Nephron progenitor cell (in vitro differentiated cells): Measurements from ENCODE around the gene RNF2.
"Not testable (repeated sequence)": the region's sequence is repeated elsewhere in the genome, so short reads cannot be mapped to it uniquely, and the experiment has no call there.

Experiments
- DNase-seq: peaks from one replicate; pipeline ENCODE4 v3.0.0; 2021
- H3K27ac Mint-ChIP-seq: 2 replicates; pipeline ENCODE4 v1.8.0; 2021; ENCODE audit warnings: mild to moderate bottlenecking, moderate library complexity, mixed read lengths
- H3K27me3 Mint-ChIP-seq: 2 replicates; pipeline ENCODE4 v1.8.0; 2021; ENCODE audit warnings: mild to moderate bottlenecking, low read depth, mixed read lengths; ENCODE audit not compliant: poor library complexity
- H3K36me3 Mint-ChIP-seq: 2 replicates; pipeline ENCODE4 v1.8.0; 2021; ENCODE audit warnings: low read depth, mixed read lengths
- H3K4me1 Mint-ChIP-seq: 2 replicates; pipeline ENCODE4 v1.8.0; 2021; ENCODE audit warnings: mixed read lengths
- H3K4me3 Mint-ChIP-seq: 2 replicates; pipeline ENCODE4 v1.8.0; 2021; ENCODE audit warnings: mild to moderate bottlenecking, moderate library complexity, mixed read lengths
- H3K9me3 Mint-ChIP-seq: 2 replicates; pipeline ENCODE4 v1.8.0; 2021; ENCODE audit warnings: mild to moderate bottlenecking, moderate library complexity, mixed read lengths
- CTCF ChIP-seq: fragments of 200-600 bp; sonication (generic); IDR thresholded peaks from 2 replicates; pipeline ENCODE4 v1.5.0; 2021; ENCODE audit warnings: antibody characterized with exemption

RNF2 gene

GRCh38 chr1:185063719-185064118, 18.4 kb downstream of the RNF2 start:
- H3K27ac Mint-ChIP-seq = no peak overlapping the region
- peaks cover 12% of the 10 kb centered on the region for H3K4me1 Mint-ChIP-seq
- H3K27me3 Mint-ChIP-seq = no peaks in the 10 kb centered on the region
- peaks cover 69% of the 10 kb centered on the region for H3K9me3 Mint-ChIP-seq
- H3K4me3 Mint-ChIP-seq = no peak overlapping the region
- DNase-seq = no peak
- TF ChIP-seq CTCF = no peak
- peaks cover 90% of the 10 kb centered on the region for H3K36me3 Mint-ChIP-seq

GRCh38 chr1:185065006-185065405, 19.6 kb downstream of the RNF2 start:
- H3K27me3 Mint-ChIP-seq, DNase-seq: not testable (repeated sequence)
- peaks cover 70% of the 10 kb centered on the region for H3K9me3 Mint-ChIP-seq

GRCh38 chr1:185066181-185066580, 20.8 kb downstream of the RNF2 start:
- Mint-ChIP-seq H3K9me3 (peaks cover 70% of the 10 kb centered on the region), H3K4me3 (no peak overlapping the region), H3K36me3 (peaks cover 91% of the 10 kb centered on the region), H3K27me3 (no peaks in the 10 kb centered on the region), H3K27ac (no peak overlapping the region), H3K4me1 (peaks cover 12% of the 10 kb centered on the region)
- TF ChIP-seq CTCF = no peak
- DNase-seq = no peak

More at GRCh38 chr1:185065006-185065405, 19.6 kb downstream of the RNF2 start:
- Mint-ChIP-seq H3K4me1 (peaks cover 12% of the 10 kb centered on the region), H3K36me3 (peaks cover 89% of the 10 kb centered on the region)
- not testable (repeated sequence) for H3K4me3 Mint-ChIP-seq, H3K27ac Mint-ChIP-seq

GRCh38 chr1:185068341-185068740, 23.0 kb downstream of the RNF2 start:
- no peak overlapping the region for H3K27ac Mint-ChIP-seq
- peaks cover 73% of the 10 kb centered on the region for H3K9me3 Mint-ChIP-seq
- H3K4me3 Mint-ChIP-seq = no peak overlapping the region
- DNase-seq = no peak
- H3K4me1 Mint-ChIP-seq = peaks cover 12% of the 10 kb centered on the region
- H3K27me3 Mint-ChIP-seq = peaks cover 2% of the 10 kb centered on the region
- H3K36me3 Mint-ChIP-seq = peaks cover 94% of the 10 kb centered on the region
- no peak for TF ChIP-seq CTCF

- Mint-ChIP-seq H3K27ac (no peak overlapping the region), H3K36me3 (peaks cover 94% of the 10 kb centered on the region), H3K4me3 (no peak overlapping the region), H3K4me1 (peaks cover 12% of the 10 kb centered on the region), H3K27me3 (peaks cover 2% of the 10 kb centered on the region), H3K9me3 (peaks cover 72% of the 10 kb centered on the region)
- DNase-seq = no peak
- no peak for TF ChIP-seq CTCF
Observed at GRCh38 chr1:185069202-185069772, 23.9 kb downstream of the RNF2 start.

GRCh38 chr1:185070051-185070450, 24.7 kb downstream of the RNF2 start:
- Mint-ChIP-seq H3K4me3 (no peak overlapping the region), H3K9me3 (peaks cover 71% of the 10 kb centered on the region), H3K27me3 (peaks cover 2% of the 10 kb centered on the region), H3K27ac (no peak overlapping the region), H3K4me1 (peaks cover 12% of the 10 kb centered on the region), H3K36me3 (peaks cover 93% of the 10 kb centered on the region)
- TF ChIP-seq CTCF = no peak
- DNase-seq = no peak
